Kidney epithelial cell (primary cell): ENCODE measurements around the gene OR2T8. TPM values are rescaled to one million over a fixed set of nuclear protein-coding genes. Genes with fewer than 3 reads are reported as not detected.
"Not testable (repeated sequence)": the region's sequence is repeated elsewhere in the genome, so short reads cannot be mapped to it uniquely, and the experiment has no call there.

ENCODE experiments used
- DNase-seq: peaks from one replicate; pipeline ENCODE4 v3.0.0-alpha.2; 2010; ENCODE audit warnings: low read depth
- H3K27me3 ChIP-seq: 2 replicates; pipeline ENCODE4 v1.6.0; 2011; ENCODE audit warnings: low read length; ENCODE audit not compliant: control insufficient read depth, insufficient read depth
- H3K36me3 ChIP-seq: 2 replicates; pipeline ENCODE4 v1.5.1; 2011; ENCODE audit warnings: low read length; ENCODE audit not compliant: control insufficient read depth, insufficient read depth
- H3K4me3 ChIP-seq: 2 replicates; pipeline ENCODE4 v1.5.1; 2011; ENCODE audit warnings: low read depth, mild to moderate bottlenecking, control low read depth, low read length
- total RNA-seq: library from RNA; depleted of rRNA; stranded (reverse); fragments of >200 nt; gene quantifications from 2 replicates; pipeline ENCODE4 v1.2.3, GENCODE V29; 2015
- TF ChIP-seq, protein P1 (sequence below): IDR thresholded peaks from 2 replicates; pipeline ENCODE4 v1.5.1; 2011; ENCODE audit warnings: mild to moderate bottlenecking, moderate library complexity, low read length, control low read depth, inconsistent platforms; ENCODE audit not compliant: insufficient read depth, poor library complexity, severe bottlenecking

OR2T8 gene
- total RNA-seq, 1 donor from 2014 or later = not detected

DNA sequence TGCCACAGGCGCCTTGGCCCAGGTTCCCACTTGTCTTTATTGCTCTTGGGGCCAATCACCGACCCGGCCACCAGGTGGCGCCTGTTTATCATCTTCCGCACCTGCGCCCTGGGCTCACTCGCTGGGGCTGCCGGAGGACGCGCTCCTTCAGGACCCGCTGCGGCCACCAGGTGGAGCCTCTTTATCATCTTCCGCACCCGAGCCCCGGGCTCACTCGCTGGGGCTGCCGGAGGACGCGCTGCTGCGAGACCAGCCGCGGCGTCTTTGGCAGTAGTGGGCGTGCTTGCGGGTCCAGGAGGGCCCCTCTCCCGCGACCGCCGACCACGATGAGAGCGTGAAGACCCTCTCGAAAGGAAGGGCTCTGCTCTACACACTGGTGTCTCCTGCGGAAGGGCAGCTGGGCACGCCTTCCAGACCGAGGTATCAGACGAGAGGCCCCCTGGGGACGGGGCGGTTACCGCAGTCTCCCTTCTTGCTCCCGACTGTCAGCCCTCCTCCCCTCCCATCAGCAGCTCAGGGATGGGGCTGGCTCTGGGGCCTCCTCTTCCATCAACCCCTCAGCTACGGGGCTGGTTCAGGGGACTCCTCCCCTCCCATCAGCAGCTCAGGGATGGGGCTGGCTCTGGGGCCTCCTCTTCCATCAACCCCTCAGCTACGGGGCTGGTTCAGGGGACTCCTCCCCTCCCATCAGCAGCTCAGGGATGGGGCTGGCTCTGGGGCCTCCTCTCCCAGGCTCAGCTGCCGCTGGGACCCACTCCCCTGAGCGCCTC is 17.1 kb downstream of the OR2T8 start:
- H3K4me3 ChIP-seq = peak overlapping the region; percentile 55

DNA sequence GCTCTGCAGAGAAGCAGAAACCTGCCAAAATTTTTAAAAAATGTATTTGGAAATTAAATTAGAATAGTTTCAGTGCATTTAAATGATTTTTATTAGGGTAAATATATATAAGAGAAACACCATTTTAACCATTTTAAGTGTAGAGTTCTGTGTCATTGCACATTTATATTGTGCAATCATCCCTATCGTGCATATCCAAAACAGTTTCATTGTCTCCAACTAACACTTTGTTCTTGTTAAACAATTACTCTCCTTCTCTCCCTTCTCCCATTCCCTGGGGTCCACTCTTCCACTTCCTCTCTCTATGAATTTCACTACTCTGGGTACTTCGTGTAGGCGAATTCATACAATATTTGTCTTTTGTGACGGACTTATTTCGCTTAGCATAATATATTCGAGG is 22.6 kb downstream of the OR2T8 start:
- TF ChIP-seq, protein P1, sequence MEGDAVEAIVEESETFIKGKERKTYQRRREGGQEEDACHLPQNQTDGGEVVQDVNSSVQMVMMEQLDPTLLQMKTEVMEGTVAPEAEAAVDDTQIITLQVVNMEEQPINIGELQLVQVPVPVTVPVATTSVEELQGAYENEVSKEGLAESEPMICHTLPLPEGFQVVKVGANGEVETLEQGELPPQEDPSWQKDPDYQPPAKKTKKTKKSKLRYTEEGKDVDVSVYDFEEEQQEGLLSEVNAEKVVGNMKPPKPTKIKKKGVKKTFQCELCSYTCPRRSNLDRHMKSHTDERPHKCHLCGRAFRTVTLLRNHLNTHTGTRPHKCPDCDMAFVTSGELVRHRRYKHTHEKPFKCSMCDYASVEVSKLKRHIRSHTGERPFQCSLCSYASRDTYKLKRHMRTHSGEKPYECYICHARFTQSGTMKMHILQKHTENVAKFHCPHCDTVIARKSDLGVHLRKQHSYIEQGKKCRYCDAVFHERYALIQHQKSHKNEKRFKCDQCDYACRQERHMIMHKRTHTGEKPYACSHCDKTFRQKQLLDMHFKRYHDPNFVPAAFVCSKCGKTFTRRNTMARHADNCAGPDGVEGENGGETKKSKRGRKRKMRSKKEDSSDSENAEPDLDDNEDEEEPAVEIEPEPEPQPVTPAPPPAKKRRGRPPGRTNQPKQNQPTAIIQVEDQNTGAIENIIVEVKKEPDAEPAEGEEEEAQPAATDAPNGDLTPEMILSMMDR = no peak
- H3K4me3 ChIP-seq = no peak overlapping the region
- no peak for DNase-seq

More for the DNA sequence above, 17.1 kb downstream of the OR2T8 start:
- peak; percentile 29 for DNase-seq
- TF ChIP-seq, protein P1 = peak; percentile 98
- H3K36me3 ChIP-seq, H3K27me3 ChIP-seq: not testable (repeated sequence)

GRCh38 chr1:247948558-247948957 is 28.5 kb downstream of the OR2T8 start, which contains the start of gene OR2L8:
Gene OR2L8 (plus strand): TSS chr1:247948858. CDS start chr1:247948858, 0 bp downstream.
- DNase-seq = no peak
- H3K4me3 ChIP-seq = no peak within 1 kb of the TSS
- TF ChIP-seq, protein P1 = no peak
- no peaks in the 10 kb centered on the region for H3K36me3 ChIP-seq
- H3K27me3 ChIP-seq = no peaks in the 10 kb centered on the region

More for the DNA sequence above, 22.6 kb downstream of the OR2T8 start:
- Histone ChIP-seq H3K27me3 (no peaks in the 10 kb centered on the region), H3K36me3 (no peaks in the 10 kb centered on the region)

GRCh38 chr1:247953408-247953807 is 33.4 kb downstream of the OR2T8 start:
- TF ChIP-seq, protein P1 = no peak
- DNase-seq = no peak
- Histone ChIP-seq H3K36me3 (no peaks in the 10 kb centered on the region), H3K27me3 (no peaks in the 10 kb centered on the region), H3K4me3 (no peak overlapping the region)

- Histone ChIP-seq H3K4me3 (no peak overlapping the region), H3K36me3 (no peaks in the 10 kb centered on the region), H3K27me3 (no peaks in the 10 kb centered on the region)
- TF ChIP-seq, protein P1 = no peak
- DNase-seq = no peak
These were observed 41.7 kb downstream of the OR2T8 start for GRCh38 chr1:247961791-247962190.
